NT2/D1 (cell line): ENCODE measurements around the gene NTN1.

Experiments
- YY1 ChIP-seq: IDR thresholded peaks from 2 replicates; pipeline ENCODE4 v1.6.1; 2011; ENCODE audit not compliant: insufficient read length, insufficient read depth
- ZNF274 ChIP-seq: IDR thresholded peaks from 2 replicates; pipeline ENCODE4 v1.6.1; 2011; ENCODE audit warnings: mild to moderate bottlenecking, low read depth, low read length

DNA sequence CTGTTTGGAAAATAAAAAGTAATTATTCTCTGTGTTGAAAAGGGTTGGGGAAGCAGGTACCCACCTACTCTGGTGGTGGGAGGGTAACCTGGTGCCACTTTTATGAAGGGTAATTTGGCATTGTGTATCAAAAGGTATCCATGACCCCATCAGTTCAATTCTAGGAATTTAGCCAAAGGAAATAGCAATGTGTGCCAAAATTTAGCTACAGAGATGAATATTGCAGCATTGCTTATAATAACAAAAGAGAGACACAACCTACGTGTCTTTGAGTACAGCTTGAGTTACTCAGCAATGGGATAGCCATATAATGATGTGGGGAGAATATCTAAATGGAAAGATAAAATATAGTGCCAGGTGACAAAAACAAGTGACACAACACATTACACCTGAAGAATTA is 170.7 kb downstream of the NTN1 start:
- TF ChIP-seq YY1 (no peak), ZNF274 (no peak)
